OCI-LY7 (cell line): ENCODE data around the gene PAX7. TPM values are rescaled to one million over a fixed set of nuclear protein-coding genes. Genes with fewer than 3 reads are reported as not detected.

Source experiments
- BruUV-seq: library from RNA; stranded (reverse); fragments of 400-500 nt; replicated peaks from 2 replicates; lab custom pipeline; 2021; lab: Mats Ljungman, UMichigan
- CTCF ChIA-PET: fragments of 300-600 bp; sonication (Branson Sonifier 250); formaldehyde crosslinking; loops from one replicate; lab custom pipeline; 2022; ENCODE audit warnings: antibody characterized with exemption; ENCODE audit not compliant: unreplicated experiment; lab: Charles Lee
- POLR2A ChIA-PET: fragments of 300-600 bp; sonication (Branson Sonifier 250); formaldehyde crosslinking; loops from one replicate; lab custom pipeline; 2022; ENCODE audit warnings: antibody characterized with exemption; lab: Charles Lee
- DNase-seq: peaks from one replicate; pipeline ENCODE4 v3.0.0-alpha.2; 2015; ENCODE audit warnings: low spot score
- H2AFZ ChIP-seq: fragments of 200-600 bp; sonication (generic), shearing (Covaris generic); 2 replicates; pipeline ENCODE4 v1.6.1; 2014; ENCODE audit warnings: mild to moderate bottlenecking, antibody characterized with exemption, low read length, moderate library complexity
- H3K27ac ChIP-seq: fragments of 200-600 bp; sonication (generic); 2 replicates; pipeline ENCODE4 v1.5.1; 2014; ENCODE audit warnings: mixed run types, low read depth, mild to moderate bottlenecking, moderate library complexity, low read length, inconsistent platforms; ENCODE audit not compliant: poor library complexity, severe bottlenecking
- H3K36me3 ChIP-seq: fragments of 200-600 bp; sonication (generic); 2 replicates; pipeline ENCODE4 v1.6.1; 2014; ENCODE audit warnings: mild to moderate bottlenecking, antibody characterized with exemption, low read length, moderate library complexity, mixed read lengths; ENCODE audit not compliant: insufficient read depth
- H3K4me1 ChIP-seq: fragments of 200-600 bp; sonication (generic); 2 replicates; pipeline ENCODE4 v1.5.1; 2014; ENCODE audit warnings: mild to moderate bottlenecking, low read length; ENCODE audit not compliant: insufficient read depth, poor library complexity, severe bottlenecking
- H3K4me2 ChIP-seq: fragments of 200-600 bp; sonication (generic); 2 replicates; pipeline ENCODE4 v1.6.1; 2014; ENCODE audit warnings: mild to moderate bottlenecking, low read length
- H3K4me3 ChIP-seq: fragments of 200-600 bp; sonication (generic); 2 replicates; pipeline ENCODE4 v1.5.1; 2014; ENCODE audit warnings: mild to moderate bottlenecking, low read depth, low read length; ENCODE audit not compliant: poor library complexity, severe bottlenecking
- H3K79me2 ChIP-seq: fragments of 200-600 bp; sonication (generic); 2 replicates; pipeline ENCODE4 v1.6.1; 2016; ENCODE audit warnings: low read depth, mild to moderate bottlenecking, low read length, moderate library complexity, mixed read lengths; ENCODE audit not compliant: insufficient read depth
- H3K9me2 ChIP-seq: fragments of 200-600 bp; sonication (generic); 2 replicates; pipeline ENCODE4 v1.6.1; 2016; ENCODE audit warnings: mild to moderate bottlenecking, low read length, mixed read lengths; ENCODE audit not compliant: insufficient read depth
- H3K9me3 ChIP-seq: fragments of 200-600 bp; sonication (generic); 2 replicates; pipeline ENCODE4 v1.6.1; 2014; ENCODE audit warnings: mild to moderate bottlenecking, mixed run types, low read length, mixed read lengths
- H4K20me1 ChIP-seq: fragments of 200-600 bp; sonication (generic); 2 replicates; pipeline ENCODE4 v1.6.1; 2014; ENCODE audit warnings: mild to moderate bottlenecking, antibody characterized with exemption, low read length, moderate library complexity, mixed read lengths; ENCODE audit not compliant: insufficient read depth
- EZH2phosphoT487 ChIP-seq: fragments of 200-600 bp; sonication (generic); IDR thresholded peaks from 2 replicates; pipeline ENCODE4 v1.6.1; 2018; ENCODE audit warnings: low read depth, borderline replicate concordance, mild to moderate bottlenecking, mixed run types, antibody characterized with exemption, low read length, moderate library complexity, mixed read lengths
- intact Hi-C: fragments of 100-400 bp; cut with micrococcal nuclease; formaldehyde crosslinking; loops from one replicate; pipeline ENCODE4 v1.10.0; 2022; ENCODE audit not compliant: unreplicated experiment
- total RNA-seq, 2 experiments: library from RNA; depleted of rRNA in 1 of 2; stranded (reverse); fragments of >200 nt in 1 of 2; shearing (Covaris generic) in 1 of 2; gene quantifications; 2 replicates each; pipeline ENCODE4 v1.2.3, GENCODE V29; 2014 to 2022
- TF ChIP-seq, protein P1 (sequence below): fragments of 200-600 bp; sonication (generic); conservative IDR thresholded peaks from 2 replicates; pipeline ENCODE4 v1.5.1; 2014; ENCODE audit warnings: mild to moderate bottlenecking, antibody characterized with exemption, low read length, moderate library complexity, mixed read lengths

Gene PAX7
- total RNA-seq, 2 experiments from 2014 or later, result not detected

DNA sequence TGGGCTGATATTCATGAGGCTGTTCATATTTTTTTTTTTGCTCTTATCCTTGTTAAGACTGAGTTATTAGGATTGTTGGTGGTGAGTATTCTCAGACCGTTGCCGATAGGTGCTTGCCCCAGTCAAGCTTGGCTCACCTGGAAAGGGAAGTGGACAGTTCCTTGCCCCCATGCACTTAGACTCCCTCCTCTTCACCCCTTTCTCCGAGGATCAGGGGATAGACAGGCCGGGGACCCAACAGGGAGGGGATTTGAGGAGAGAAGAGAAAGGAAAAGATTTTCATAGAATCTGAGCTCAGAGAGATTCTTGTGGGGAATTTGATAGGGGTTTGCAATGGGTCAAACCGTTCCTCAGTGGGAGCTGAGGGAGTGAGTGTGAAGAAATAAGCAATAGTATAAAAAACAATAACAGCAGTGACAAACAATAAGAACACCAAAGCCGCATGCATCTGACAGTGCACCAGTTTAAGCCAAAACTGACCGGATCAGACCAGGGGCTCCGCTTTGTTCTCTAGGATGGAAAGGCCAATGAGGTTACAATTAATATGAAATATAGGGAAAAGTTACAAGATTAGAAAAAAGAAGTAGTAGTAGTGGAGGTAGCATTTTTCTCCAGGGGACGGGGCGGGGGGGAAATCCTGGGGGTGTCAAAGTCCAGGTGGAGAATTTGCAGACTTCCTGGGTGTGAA, 8.9 kb downstream of the PAX7 start:
- TF ChIP-seq, protein P1, sequence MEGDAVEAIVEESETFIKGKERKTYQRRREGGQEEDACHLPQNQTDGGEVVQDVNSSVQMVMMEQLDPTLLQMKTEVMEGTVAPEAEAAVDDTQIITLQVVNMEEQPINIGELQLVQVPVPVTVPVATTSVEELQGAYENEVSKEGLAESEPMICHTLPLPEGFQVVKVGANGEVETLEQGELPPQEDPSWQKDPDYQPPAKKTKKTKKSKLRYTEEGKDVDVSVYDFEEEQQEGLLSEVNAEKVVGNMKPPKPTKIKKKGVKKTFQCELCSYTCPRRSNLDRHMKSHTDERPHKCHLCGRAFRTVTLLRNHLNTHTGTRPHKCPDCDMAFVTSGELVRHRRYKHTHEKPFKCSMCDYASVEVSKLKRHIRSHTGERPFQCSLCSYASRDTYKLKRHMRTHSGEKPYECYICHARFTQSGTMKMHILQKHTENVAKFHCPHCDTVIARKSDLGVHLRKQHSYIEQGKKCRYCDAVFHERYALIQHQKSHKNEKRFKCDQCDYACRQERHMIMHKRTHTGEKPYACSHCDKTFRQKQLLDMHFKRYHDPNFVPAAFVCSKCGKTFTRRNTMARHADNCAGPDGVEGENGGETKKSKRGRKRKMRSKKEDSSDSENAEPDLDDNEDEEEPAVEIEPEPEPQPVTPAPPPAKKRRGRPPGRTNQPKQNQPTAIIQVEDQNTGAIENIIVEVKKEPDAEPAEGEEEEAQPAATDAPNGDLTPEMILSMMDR, result no peak
- TF ChIP-seq EZH2phosphoT487, result peak; percentile 75; the same call in 1 of the 2 replicates
- Histone ChIP-seq H4K20me1 (no peaks in the 10 kb centered on the region), H3K27ac (no peak overlapping the region), H3K9me2 (no peaks in the 10 kb centered on the region), H2AFZ (no peak overlapping the region), H3K36me3 (no peaks in the 10 kb centered on the region), H3K4me1 (no peaks in the 10 kb centered on the region), H3K9me3 (no peaks in the 10 kb centered on the region), H3K4me3 (no peak overlapping the region), H3K79me2 (no peaks in the 10 kb centered on the region), H3K4me2 (no peak overlapping the region)
- no TSS peak for BruUV-seq
- POLR2A ChIA-PET, result no interaction called here
- CTCF ChIA-PET, result no interaction called here
- DNase-seq, result no peak
- intact Hi-C loops, result no loop called here

DNA sequence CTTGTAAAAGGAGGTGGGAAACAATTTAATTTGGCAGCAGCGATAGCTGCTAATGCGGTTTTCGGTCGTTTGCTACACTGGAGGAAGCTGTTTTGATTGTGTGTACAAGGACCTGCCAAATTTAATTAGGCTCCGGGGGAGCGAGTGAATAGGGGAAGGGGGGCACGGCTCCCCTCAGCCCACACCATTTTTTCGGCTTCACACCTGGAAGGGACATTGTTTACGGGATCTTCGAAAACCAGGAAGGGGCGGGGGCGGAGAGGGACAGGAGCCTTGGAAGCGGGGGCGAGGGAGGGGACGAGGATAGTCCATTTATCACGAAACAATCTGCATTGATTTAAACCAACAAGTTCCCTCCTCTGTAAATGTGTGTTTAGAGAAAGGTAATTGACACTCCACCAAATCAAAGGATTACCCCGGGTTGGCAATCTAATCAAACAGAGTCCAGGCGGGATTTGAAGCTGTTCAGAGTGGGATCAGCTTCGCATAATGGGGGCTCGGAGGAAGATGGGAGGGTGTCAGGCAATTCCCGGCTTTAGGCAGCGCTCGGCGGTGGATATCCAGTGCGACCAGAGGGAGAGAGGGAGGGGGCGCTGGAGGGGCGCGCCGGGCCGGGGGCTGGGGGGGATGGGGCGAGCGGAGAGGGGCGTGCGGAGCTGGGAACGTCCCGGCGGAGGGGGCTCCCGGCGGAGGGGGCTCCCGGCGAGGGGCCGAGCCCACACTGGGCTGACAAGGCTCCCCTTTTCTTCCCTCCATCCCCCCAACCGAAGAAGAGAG, 9.8 kb downstream of the PAX7 start:
- ChIA-PET CTCF (no interaction called here), POLR2A (no interaction called here)
- Histone ChIP-seq H3K79me2 (no peaks in the 10 kb centered on the region), H3K36me3 (no peaks in the 10 kb centered on the region), H3K4me1 (no peaks in the 10 kb centered on the region), H2AFZ (no peak overlapping the region), H3K9me2 (no peaks in the 10 kb centered on the region), H3K4me3 (no peak overlapping the region), H4K20me1 (no peaks in the 10 kb centered on the region), H3K27ac (no peak overlapping the region), H3K4me2 (no peak overlapping the region), H3K9me3 (no peaks in the 10 kb centered on the region)
- no peak for DNase-seq
- no TSS peak for BruUV-seq
- intact Hi-C loops, result no loop called here
- 0 out of 2 replicates have a peak, but pooled peaks have one; percentile 23 for TF ChIP-seq EZH2phosphoT487
- TF ChIP-seq, protein P1, result no peak
